NCI-H2196 (cell line): ENCODE data around the gene MBNL2.
A peak's percentile ranks its signal among the peaks of the same experiment; 100 is the strongest.

Experiments used
- DNase-seq: peaks from one replicate; lab custom pipeline; 2025; ENCODE audit not compliant: unreplicated experiment; lab: John Stamatoyannopoulos, UW

MBNL2 gene

DNA sequence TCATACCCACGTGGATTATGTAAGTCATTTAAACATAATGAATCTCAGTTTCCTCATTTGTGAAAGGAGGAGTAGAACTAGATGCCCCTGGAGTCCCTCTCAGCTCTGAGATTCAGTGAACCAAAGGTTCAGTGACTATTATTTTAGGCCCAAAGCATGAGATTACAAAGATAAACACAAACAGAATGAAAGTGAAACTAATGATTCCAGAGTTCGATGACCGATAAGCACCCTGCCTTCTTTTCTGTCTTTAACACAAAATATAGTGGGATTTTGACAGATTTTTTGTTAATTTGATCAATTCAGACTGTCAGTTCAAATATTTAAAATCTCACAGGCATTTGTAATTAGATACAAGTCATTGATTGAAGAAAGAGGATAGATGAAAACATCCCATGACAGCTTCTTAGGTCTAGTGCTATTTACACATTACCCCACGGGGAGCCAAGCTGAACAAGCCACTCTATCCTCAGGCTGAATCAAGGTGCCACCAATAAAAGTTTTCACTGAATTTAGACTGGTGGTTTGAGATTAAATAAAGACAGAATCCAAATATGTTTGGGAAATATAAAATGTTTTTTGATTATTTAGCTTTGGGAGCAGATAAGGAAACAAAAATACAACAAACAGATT is 147.2 kb downstream of the MBNL2 start:
- DNase-seq, result peak; percentile 0

GRCh38 chr13:97371486-97372109 is 149.5 kb downstream of the MBNL2 start:
- DNase-seq, result no peak

DNA sequence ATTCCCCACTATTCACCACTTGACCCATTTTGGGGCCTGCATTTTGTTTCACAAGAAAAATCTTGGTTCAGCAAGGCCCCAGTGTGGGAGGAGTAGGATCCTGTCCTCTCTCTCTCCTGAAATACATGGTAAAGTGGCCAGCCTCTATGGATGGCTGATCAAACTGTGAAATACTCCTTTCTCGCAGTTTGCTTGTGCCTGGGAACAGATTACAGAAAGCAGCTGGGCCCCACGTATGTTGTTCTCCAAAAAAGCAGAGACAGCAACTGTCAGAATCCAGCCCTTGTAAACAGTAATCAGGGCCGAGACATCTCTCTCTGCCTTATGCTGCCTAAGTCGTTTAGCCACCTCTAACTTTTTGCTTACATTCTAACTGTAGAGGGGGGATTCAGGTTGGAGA is 150.8 kb downstream of the MBNL2 start:
- DNase-seq, result no peak

DNA sequence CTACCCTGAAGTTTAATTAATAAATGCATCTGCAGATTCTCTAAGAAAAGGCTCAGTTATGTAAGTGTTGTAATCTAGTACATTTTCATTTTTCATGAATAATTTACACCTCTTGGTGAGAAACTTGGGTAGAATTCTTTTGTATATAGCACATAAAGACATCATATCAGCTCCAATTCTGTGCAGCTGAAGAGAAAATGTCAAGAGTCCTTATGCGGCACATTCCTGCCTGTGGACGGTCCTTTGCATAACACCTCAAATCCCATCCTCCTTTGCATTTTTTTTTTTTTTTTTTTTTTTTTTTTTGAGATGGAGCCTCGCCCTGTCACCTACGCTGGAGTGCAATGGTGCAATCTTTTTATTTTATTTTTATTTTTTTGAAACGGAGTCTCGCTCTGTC is 151.7 kb downstream of the MBNL2 start:
- DNase-seq, result no peak

- DNase-seq, result no peak
These were observed 154.8 kb downstream of the MBNL2 start for GRCh38 chr13:97376981-97377380.

GRCh38 chr13:97379386-97379785 is 157.3 kb downstream of the MBNL2 start:
- DNase-seq, result no peak

- no peak for DNase-seq
These were observed 158.6 kb downstream of the MBNL2 start for GRCh38 chr13:97380696-97381095.

GRCh38 chr13:97381189-97381588 is 159.1 kb downstream of the MBNL2 start:
- DNase-seq, result no peak

DNA sequence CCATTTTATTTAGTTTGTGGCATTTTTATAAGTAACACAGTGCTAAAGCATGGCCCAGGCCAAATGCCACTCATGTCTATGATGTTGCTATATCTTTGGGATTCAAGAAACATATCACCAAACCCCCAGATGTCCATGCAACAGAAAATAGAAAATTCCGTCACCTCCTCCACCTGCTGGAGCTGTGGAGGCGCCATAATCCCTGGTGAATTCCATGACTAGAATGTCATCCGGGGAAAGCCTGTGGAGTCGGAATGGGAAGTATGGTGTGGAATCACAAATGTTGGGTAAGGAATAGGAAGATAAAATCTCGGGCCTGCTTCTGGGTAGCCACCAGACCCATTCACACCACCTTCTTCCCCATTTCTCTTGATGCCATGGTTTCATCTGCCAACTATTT is 160.1 kb downstream of the MBNL2 start:
- DNase-seq, result no peak

DNA sequence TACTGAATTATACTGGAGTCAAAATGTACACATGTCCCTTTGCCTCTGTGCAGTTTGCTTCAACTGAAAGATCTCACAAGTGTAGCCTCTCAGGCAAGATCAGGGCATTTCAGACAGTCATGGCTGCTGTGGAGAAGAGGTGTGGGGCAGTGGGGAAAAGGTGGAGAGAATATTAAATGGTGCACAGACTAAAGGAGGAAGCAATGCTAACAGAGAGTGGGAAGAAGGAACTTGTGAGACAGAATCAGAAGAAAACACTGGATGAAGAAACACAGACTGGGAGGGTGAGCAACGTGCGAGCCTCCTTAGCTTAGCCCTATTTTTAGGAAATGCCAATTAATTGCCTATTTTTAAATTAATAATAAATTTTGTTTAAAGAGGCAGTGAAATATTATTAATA is 162.2 kb downstream of the MBNL2 start:
- no peak for DNase-seq

DNA sequence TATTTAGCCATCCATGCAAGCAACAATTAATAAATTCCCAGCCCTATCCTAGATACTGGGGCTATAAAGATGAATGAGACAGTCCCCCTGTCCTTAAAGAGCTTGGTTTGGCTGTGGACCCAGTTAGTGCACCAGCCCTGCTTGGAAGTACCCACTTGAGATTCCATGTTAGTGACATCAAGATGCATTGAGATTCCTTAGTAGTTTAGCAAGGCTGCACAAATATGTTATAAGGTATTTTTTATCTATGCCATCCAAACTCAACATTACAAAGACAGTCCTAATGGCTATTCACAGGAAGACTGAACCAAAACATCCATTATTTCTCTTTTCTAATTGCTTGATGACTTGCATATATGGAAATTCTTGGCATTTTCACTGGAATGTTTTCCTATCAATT is 163.0 kb downstream of the MBNL2 start:
- DNase-seq, result no peak

DNA sequence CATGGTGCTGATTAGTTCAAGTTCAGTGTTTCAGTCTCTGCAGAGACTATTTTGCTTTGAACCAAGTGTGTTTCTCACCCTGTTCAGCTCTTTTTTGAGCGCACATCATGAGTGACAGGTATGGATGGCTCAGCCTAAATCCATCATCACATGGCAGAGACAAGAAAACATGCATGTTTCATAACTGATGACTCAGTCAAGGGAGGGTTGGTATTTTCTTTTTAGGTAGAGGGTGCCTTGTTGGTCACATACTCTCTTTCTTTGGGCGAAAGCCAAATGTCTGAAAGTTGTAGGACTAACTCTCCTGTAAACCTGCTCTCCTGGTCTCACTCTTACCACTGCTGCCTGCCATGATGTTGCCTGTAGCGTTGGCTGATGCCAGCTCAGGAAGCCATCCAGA is 163.7 kb downstream of the MBNL2 start:
- no peak for DNase-seq

GRCh38 chr13:97386801-97387484 is 164.8 kb downstream of the MBNL2 start:
- DNase-seq, result no peak

- no peak for DNase-seq
These were observed 165.3 kb downstream of the MBNL2 start for GRCh38 chr13:97387485-97387839.

- DNase-seq, result no peak
These were observed 165.8 kb downstream of the MBNL2 start for GRCh38 chr13:97387890-97388289.

DNA sequence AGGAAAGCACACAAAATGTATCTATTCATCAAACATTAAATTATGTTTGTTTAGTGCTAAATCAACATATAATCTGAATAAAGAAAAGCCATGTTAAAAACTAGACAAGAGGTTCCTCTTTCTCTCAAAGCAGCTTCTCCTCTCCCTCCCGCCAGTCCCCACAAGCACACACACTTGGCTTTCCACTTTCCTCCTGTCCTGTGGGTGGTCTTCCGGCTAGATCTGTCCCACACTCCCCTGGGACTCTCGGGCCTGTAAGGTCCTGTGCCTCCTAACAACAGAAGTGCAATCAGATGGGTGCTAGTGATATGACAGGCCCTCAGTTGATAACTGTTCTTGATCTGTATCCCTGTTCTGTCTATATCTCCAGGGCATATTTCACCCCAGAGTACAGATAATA is 166.2 kb downstream of the MBNL2 start:
- DNase-seq, result no peak

DNA sequence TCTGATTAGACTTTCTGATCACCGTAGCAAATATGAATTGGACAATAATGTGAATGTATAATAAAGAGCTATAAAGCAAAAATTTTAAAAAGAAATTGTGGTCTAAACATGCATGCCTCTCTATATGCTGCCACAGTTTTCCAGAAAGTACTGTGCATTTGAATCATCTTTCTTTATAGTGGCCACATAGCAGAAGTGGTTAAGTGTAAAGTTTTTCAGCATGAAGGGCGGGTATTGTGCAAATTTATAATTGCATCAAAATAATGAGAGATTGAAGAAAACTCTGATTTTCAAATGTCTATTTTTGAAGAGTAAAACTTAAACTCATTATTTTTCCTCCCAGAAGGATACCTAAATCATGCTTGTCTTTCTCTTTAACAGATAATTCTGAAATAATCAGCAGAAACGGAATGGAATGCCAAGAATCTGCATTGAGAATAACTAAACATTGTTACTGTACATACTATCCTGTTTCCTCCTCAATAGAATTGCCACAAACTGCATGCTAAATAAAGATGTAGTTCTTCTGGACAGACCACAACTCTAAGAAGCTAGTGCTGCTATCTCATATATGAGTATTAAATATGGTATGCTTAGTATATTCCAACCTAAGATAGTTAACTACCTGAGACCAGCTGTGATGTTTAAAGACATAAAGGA is 168.9 kb downstream of the MBNL2 start:
- no peak for DNase-seq

GRCh38 chr13:97392020-97392419 is 169.9 kb downstream of the MBNL2 start:
- DNase-seq, result no peak

- no peak for DNase-seq
These were observed 172.4 kb downstream of the MBNL2 start for GRCh38 chr13:97394542-97394941.

DNA sequence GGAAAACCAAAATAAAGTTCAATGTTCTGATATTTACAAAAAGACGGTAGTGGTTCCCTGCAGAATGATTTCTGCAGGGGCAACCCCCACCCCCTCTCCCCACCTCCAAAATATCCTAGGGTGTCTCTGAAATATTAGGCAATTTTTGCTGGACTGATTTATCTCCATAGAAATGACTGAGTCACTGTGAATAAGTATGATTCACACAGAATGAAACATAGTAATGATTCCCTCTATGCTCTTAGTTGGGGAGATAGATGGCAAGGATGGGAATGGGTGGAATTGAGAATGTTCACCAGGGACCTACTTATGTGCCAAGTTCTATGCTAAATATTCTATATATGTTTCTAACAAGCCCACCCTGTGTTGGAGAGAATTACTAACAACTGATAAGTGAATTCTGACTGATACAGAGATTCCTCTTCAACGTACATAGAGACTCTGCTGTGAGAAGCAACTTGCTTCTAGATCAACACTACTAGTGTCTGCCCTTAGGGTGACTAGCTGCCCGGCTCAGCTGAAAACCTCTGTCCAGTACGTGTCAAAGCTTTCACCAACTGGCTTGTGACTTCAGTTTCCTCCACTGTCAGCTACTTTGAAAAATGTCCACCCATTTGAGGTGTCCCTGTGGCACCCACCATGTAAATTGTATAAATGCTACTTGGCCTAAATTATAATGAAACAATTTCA is 173.5 kb downstream of the MBNL2 start:
- DNase-seq, result no peak

GRCh38 chr13:97397267-97397666 is 175.1 kb downstream of the MBNL2 start:
- DNase-seq, result no peak

GRCh38 chr13:97401421-97401820 is 179.3 kb downstream of the MBNL2 start:
- DNase-seq, result no peak
